Measurements from ENCODE around the gene KLHL8. TPM values are rescaled to one million over a fixed set of nuclear protein-coding genes. Genes with fewer than 3 reads are reported as not detected.

Gene KLHL8
- total RNA-seq, 1 donor from 2014 or later = 16.6 TPM

DNA sequence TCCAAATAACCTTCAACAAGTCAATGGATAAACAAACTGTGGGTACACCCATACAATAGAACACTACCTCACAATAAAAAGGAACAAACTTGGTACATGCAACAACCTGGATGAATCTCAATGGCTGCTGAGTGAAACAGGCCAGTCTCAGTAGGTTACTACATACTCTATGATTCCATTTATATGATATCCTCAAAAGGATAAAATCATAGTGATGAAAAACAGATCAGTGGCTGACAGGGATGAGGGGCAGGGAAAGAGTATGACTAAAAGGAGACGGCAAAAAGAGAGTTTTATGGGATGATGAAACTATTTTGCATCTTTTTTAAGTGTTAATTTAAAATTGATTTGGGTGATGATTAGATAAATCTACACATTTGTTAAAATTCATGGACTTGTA lies 15.9 kb downstream of the KLHL8 start:
- H3K4me1 Mint-ChIP-seq (ENCODE audit: unreplicated experiment) = no peaks in the 10 kb centered on the region
- peaks cover 12% of the 10 kb centered on the region for H3K9me3 Mint-ChIP-seq
- no peak overlapping the region for H3K27ac Mint-ChIP-seq
- no peak overlapping the region for H3K4me3 Mint-ChIP-seq
- peaks cover 20% of the 10 kb centered on the region for H3K36me3 Mint-ChIP-seq
- no peak for DNase-seq (ENCODE audit: extremely low spot score, unreplicated experiment)
- TF ChIP-seq, protein P1, sequence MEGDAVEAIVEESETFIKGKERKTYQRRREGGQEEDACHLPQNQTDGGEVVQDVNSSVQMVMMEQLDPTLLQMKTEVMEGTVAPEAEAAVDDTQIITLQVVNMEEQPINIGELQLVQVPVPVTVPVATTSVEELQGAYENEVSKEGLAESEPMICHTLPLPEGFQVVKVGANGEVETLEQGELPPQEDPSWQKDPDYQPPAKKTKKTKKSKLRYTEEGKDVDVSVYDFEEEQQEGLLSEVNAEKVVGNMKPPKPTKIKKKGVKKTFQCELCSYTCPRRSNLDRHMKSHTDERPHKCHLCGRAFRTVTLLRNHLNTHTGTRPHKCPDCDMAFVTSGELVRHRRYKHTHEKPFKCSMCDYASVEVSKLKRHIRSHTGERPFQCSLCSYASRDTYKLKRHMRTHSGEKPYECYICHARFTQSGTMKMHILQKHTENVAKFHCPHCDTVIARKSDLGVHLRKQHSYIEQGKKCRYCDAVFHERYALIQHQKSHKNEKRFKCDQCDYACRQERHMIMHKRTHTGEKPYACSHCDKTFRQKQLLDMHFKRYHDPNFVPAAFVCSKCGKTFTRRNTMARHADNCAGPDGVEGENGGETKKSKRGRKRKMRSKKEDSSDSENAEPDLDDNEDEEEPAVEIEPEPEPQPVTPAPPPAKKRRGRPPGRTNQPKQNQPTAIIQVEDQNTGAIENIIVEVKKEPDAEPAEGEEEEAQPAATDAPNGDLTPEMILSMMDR (conservative IDR thresholded peaks at IDR 0.05) = no peak
- H3K27me3 Mint-ChIP-seq = no peaks in the 10 kb centered on the region

DNA sequence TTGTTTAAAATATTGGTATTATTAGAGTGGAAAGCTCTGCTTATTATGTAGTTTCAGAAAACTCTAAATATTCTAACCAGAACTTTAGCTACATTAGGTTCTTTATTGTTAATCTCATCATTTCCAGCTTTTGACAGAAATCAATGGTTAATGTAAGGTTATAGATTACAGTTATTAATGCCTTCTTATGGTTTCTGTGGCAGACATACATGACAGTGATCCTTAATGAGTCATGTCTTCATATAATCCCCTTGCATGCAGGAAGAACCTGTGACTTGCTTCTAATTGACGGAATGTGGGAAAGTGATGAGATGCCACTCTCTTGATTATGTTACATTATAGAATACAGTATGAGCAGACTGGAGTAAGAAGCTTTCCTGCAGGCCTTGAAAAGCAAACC lies 23.5 kb downstream of the KLHL8 start:
- no peaks in the 10 kb centered on the region for H3K27me3 Mint-ChIP-seq
- H3K27ac Mint-ChIP-seq = no peak overlapping the region
- H3K4me1 Mint-ChIP-seq (ENCODE audit: unreplicated experiment) = no peaks in the 10 kb centered on the region
- H3K36me3 Mint-ChIP-seq = peaks cover under 1% of the 10 kb centered on the region
- H3K4me3 Mint-ChIP-seq = no peak overlapping the region
- H3K9me3 Mint-ChIP-seq = peaks cover under 1% of the 10 kb centered on the region
- TF ChIP-seq, protein P1 (conservative IDR thresholded peaks at IDR 0.05) = no peak
- no peak for DNase-seq (ENCODE audit: extremely low spot score, unreplicated experiment)

DNA sequence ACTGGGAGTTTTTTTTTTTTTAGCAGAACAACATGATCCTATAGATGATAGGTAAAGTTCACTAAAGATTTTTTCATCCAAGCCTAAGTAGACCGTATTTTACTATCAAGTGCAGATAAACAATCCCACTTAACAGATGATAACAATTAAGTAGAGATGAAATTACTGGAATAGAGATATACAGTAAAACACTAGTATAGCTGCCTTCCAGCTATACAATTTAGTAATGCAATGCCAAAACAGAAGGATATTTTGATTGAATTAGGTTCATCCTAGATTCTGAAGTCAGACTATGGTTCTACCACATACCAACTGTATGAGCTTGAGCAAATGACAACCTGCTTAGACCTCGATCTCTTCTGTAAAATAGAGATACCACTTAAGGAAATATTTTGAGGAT lies 24.3 kb downstream of the KLHL8 start:
- peaks cover 4% of the 10 kb centered on the region for H3K36me3 Mint-ChIP-seq
- TF ChIP-seq, protein P1 (conservative IDR thresholded peaks at IDR 0.05) = no peak

DNA sequence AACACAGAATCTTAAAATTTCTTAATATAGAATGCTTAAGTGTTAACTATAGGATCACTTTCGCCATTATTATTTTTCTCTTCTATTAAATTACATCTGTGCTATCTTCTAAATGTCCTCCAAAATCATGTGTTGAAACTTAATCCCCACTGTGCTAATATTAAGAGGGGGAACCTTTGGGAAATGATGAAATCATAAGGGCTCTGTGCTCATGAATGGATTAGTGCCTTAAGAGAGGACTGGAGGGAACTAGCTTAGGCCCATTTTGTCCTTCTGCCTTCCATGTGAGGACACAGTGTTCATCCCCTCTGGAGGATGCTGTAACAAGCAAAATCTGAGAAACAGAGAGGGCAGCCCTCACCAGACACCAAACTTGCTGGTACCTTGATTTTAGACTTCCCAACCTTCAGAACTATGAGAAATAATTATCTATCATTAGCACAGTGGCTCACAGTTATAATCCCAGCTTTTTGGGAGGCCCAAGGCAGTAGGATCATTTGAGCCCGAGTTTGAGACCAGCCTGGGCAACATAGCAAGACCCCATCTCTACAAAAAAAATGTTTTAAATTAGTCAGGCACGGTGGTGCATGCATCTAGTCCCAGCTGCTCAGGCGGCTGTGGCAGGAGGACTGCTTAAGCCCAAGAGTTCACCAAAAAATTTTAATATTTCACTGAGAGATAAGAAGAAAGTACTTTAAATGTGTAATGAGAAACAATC lies 26.3 kb downstream of the KLHL8 start:
- Mint-ChIP-seq H3K4me1 (ENCODE audit: unreplicated experiment) (no peaks in the 10 kb centered on the region), H3K9me3 (peaks cover 4% of the 10 kb centered on the region), H3K36me3 (peaks cover 4% of the 10 kb centered on the region), H3K27ac (no peak overlapping the region), H3K4me3 (no peak overlapping the region), H3K27me3 (no peaks in the 10 kb centered on the region)
- no peak for DNase-seq (ENCODE audit: extremely low spot score, unreplicated experiment)
- TF ChIP-seq, protein P1 (conservative IDR thresholded peaks at IDR 0.05) = no peak

More for the DNA sequence above, 24.3 kb downstream of the KLHL8 start:
- DNase-seq (ENCODE audit: extremely low spot score, unreplicated experiment) = no peak
- no peak overlapping the region for H3K27ac Mint-ChIP-seq
- no peaks in the 10 kb centered on the region for H3K27me3 Mint-ChIP-seq
- no peak overlapping the region for H3K4me3 Mint-ChIP-seq
- H3K4me1 Mint-ChIP-seq (ENCODE audit: unreplicated experiment) = no peaks in the 10 kb centered on the region
- peaks cover 4% of the 10 kb centered on the region for H3K9me3 Mint-ChIP-seq

DNA sequence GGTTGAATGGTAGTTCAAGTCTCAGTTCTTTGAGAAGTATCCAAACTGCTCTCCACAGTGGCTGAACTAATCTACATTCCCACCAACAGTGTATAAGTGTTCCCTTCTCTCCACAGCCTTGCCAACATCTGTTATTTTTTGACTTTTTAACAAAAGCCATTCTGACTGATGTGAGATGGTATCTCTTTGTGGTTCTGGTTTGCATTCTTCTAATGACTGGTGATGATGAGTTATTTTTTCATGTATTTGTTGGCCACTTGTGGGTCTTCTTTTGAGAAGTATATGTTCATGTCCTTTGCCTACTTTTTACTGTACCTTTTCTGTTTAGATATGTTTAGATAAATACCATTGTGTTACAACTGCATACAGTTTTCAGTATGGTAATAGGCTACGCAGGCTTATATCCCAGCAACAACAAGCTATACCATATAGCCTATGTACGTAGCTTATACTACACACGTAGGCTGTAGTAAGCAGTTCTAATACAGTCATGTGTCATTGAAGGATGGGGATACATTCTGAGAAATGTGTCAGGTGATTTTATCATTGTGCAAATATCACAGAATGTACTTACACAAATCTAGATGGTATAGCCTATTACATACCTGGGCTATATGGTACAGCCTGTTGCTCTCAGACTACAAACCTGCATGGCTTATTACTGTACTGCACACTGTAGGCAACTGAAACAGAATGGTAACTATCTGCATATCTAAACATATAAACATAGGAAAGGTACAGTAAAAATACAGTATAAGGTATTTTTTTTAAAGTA lies 28.1 kb downstream of the KLHL8 start:
- H3K36me3 Mint-ChIP-seq = peaks cover 8% of the 10 kb centered on the region
- no peak for DNase-seq (ENCODE audit: extremely low spot score, unreplicated experiment)
- no peak overlapping the region for H3K4me3 Mint-ChIP-seq
- peaks cover 4% of the 10 kb centered on the region for H3K9me3 Mint-ChIP-seq
- H3K27ac Mint-ChIP-seq = no peak overlapping the region
- H3K27me3 Mint-ChIP-seq = no peaks in the 10 kb centered on the region
- H3K4me1 Mint-ChIP-seq (ENCODE audit: unreplicated experiment) = peaks cover 5% of the 10 kb centered on the region
- TF ChIP-seq, protein P1 (conservative IDR thresholded peaks at IDR 0.05) = no peak
